SK-N-SH (cell line): Measurements from ENCODE around the gene HNRNPAB. TPM values are rescaled to one million over a fixed set of nuclear protein-coding genes. Genes with fewer than 3 reads are reported as not detected.

Experiments
- CTCF ChIA-PET: fragments of 300-600, 350-600 bp; formaldehyde crosslinking; extraction: SDS; loops from one replicate; lab custom pipeline; 2021; lab: Yijun Ruan, JAX
- POLR2A ChIA-PET: fragments of 350-600 bp; sonication (Branson Sonifier 250); formaldehyde crosslinking; extraction: SDS; loops from one replicate; lab custom pipeline; 2020; ENCODE audit warnings: antibody characterized with exemption, inconsistent platforms; lab: Yijun Ruan, JAX
- DNase-seq: peaks from one replicate; pipeline ENCODE4 v3.0.0; 2012
- H2AFZ ChIP-seq: fragments of 200-600 bp; sonication (generic); 2 replicates; pipeline ENCODE4 v1.8.1; 2016; ENCODE audit warnings: antibody characterized with exemption, mild to moderate bottlenecking, low read depth
- H3F3A ChIP-seq: fragments of 200-600 bp; sonication (generic); replicated peaks from 2 replicates; pipeline ENCODE3; 2016; ENCODE audit warnings: antibody characterized with exemption, mild to moderate bottlenecking; ENCODE audit not compliant: insufficient read depth
- H3K27ac ChIP-seq, 2 experiments: fragments of 200-500 bp in 1 of 2; fragments of 200-600 bp in 1 of 2; sonication (Bioruptor generic) in 1 of 2; sonication (generic), shearing (Covaris generic) in 1 of 2; 2 replicates each; pipeline versions ENCODE4 v1.5.1 to v1.6.1; 2014 to 2016; ENCODE audit warnings: low read depth in 2 of 2, inconsistent platforms in 1 of 2, low read length in 1 of 2, mild to moderate bottlenecking in 1 of 2, mixed read lengths in 1 of 2
- H3K27me3 ChIP-seq: fragments of 200-600 bp; sonication (generic), shearing (Covaris generic); 2 replicates; pipeline ENCODE4 v1.6.1; 2016; ENCODE audit warnings: mixed run types; ENCODE audit not compliant: insufficient read depth
- H3K36me3 ChIP-seq, 2 experiments: fragments of 200-500 bp in 1 of 2; fragments of 200-600 bp in 1 of 2; sonication (Bioruptor generic) in 1 of 2; sonication (generic) in 1 of 2; replicated peaks in 1 of 2; 2 replicates each; pipeline versions ENCODE3 to v1.5.1; 2014 to 2016; ENCODE audit warnings: low read length in 1 of 2, mild to moderate bottlenecking in 1 of 2; ENCODE audit not compliant: insufficient read depth in 2 of 2, control insufficient read depth in 1 of 2
- H3K4me1 ChIP-seq, 2 experiments: fragments of 200-500 bp in 1 of 2; fragments of 200-600 bp in 1 of 2; sonication (Bioruptor generic) in 1 of 2; sonication (generic), shearing (Covaris generic) in 1 of 2; 2 replicates each; pipeline versions ENCODE4 v1.5.1 to v1.6.1; 2014 to 2016; ENCODE audit warnings: low read depth in 1 of 2, low read length in 1 of 2, mixed run types in 1 of 2; ENCODE audit not compliant: insufficient read depth in 2 of 2, control insufficient read depth in 1 of 2
- H3K4me2 ChIP-seq: fragments of 200-600 bp; sonication (generic), shearing (Covaris generic); 2 replicates; pipeline ENCODE4 v1.6.1; 2017; ENCODE audit warnings: mixed run types
- H3K4me3 ChIP-seq, 2 experiments: fragments of 200-500 bp in 1 of 2; fragments of 200-600 bp in 1 of 2; sonication (Bioruptor generic) in 1 of 2; sonication (generic), shearing (Covaris generic) in 1 of 2; 2 replicates each; pipeline versions ENCODE4 v1.5.1 to v1.8.1; 2014 to 2016; ENCODE audit warnings: low read depth in 2 of 2, inconsistent platforms in 1 of 2, low read length in 1 of 2, mild to moderate bottlenecking in 1 of 2, mixed read lengths in 1 of 2, moderate library complexity in 1 of 2
- H3K79me2 ChIP-seq: fragments of 200-600 bp; sonication (generic); 2 replicates; pipeline ENCODE4 v1.8.1; 2017; ENCODE audit warnings: mild to moderate bottlenecking; ENCODE audit not compliant: insufficient read depth
- H3K9ac ChIP-seq: fragments of 200-600 bp; sonication (generic); 2 replicates; pipeline ENCODE4 v1.6.1; 2017; ENCODE audit warnings: mixed run types
- H3K9me2 ChIP-seq: fragments of 200-600 bp; sonication (generic); 2 replicates; pipeline ENCODE4 v1.6.1; 2017; ENCODE audit warnings: mixed run types
- H3K9me3 ChIP-seq: fragments of 200-600 bp; sonication (generic); 2 replicates; pipeline ENCODE4 v1.6.1; 2017; ENCODE audit warnings: mixed run types, mild to moderate bottlenecking, moderate library complexity
- H4K20me1 ChIP-seq: fragments of 200-600 bp; sonication (generic); 2 replicates; pipeline ENCODE4 v1.6.1; 2017; ENCODE audit warnings: mild to moderate bottlenecking, mixed run types; ENCODE audit not compliant: insufficient read depth
- ELF1 ChIP-seq: IDR thresholded peaks from 2 replicates; pipeline ENCODE4 v1.4.0; 2012
- EZH2phosphoT487 ChIP-seq: fragments of 200-600 bp; sonication (generic); IDR thresholded peaks from 2 replicates; pipeline ENCODE4 v1.6.1; 2017; ENCODE audit warnings: low read depth, mixed run types, mild to moderate bottlenecking, antibody characterized with exemption, moderate library complexity, borderline replicate concordance
- FOSL2 ChIP-seq: IDR thresholded peaks from 2 replicates; pipeline ENCODE4 v1.4.0; 2012; ENCODE audit warnings: low read depth, mild to moderate bottlenecking, moderate library complexity, borderline replicate concordance
- FOXM1 ChIP-seq: IDR thresholded peaks from 2 replicates; pipeline ENCODE4 v1.4.0; 2012; ENCODE audit warnings: low read depth, mild to moderate bottlenecking
- GATA2 ChIP-seq: sonication (generic); formaldehyde crosslinking; IDR thresholded peaks from 2 replicates; pipeline ENCODE4 v1.5.0; 2020; ENCODE audit warnings: mild to moderate bottlenecking, missing genetic modification reagents
- JUND ChIP-seq: IDR thresholded peaks from 2 replicates; pipeline ENCODE4 v1.4.0; 2012
- MXI1 ChIP-seq: IDR thresholded peaks from 2 replicates; pipeline ENCODE4 v1.6.1; 2012; ENCODE audit warnings: mild to moderate bottlenecking, low read depth, low read length, improper control_type of control experiment
- POLR2AphosphoS5 ChIP-seq: IDR thresholded peaks from 2 replicates; pipeline ENCODE4 v1.6.1; 2012; ENCODE audit warnings: low read depth, low read length
- RAD21 ChIP-seq: IDR thresholded peaks from 2 replicates; pipeline ENCODE4 v1.6.1; 2012; ENCODE audit warnings: mild to moderate bottlenecking, low read length
- RFX5 ChIP-seq: IDR thresholded peaks from 2 replicates; pipeline ENCODE4 v1.6.1; 2012; ENCODE audit warnings: mild to moderate bottlenecking, improper control_type of control experiment, low read length
- RXRA ChIP-seq: IDR thresholded peaks from 2 replicates; pipeline ENCODE4 v1.4.0; 2012; ENCODE audit warnings: low read depth, mild to moderate bottlenecking, borderline replicate concordance
- SIN3A ChIP-seq: IDR thresholded peaks from 2 replicates; pipeline ENCODE4 v1.6.1; 2012; ENCODE audit warnings: low read depth, mild to moderate bottlenecking, low read length, moderate library complexity, borderline replicate concordance
- SMC3 ChIP-seq: IDR thresholded peaks from 2 replicates; pipeline ENCODE4 v1.6.1; 2012; ENCODE audit warnings: low read depth, low read length, improper control_type of control experiment
- TEAD4 ChIP-seq: IDR thresholded peaks from 2 replicates; pipeline ENCODE4 v1.4.0; 2012; ENCODE audit warnings: mild to moderate bottlenecking, borderline replicate concordance; ENCODE audit not compliant: insufficient read depth
- WGBS: methylation state at CpG from one replicate; pipeline ENCODE4 v1.1.6; 2017; ENCODE audit warnings: low lambda C conversion rate; 5-methylcytosine and 5-hydroxymethylcytosine counted together
- polyA plus RNA-seq, 3 experiments: library from polyadenylated mRNA; depleted of rRNA; stranded (reverse); fragments of >200 nt; gene quantifications; 2 replicates each; pipeline ENCODE4 v1.2.3, GENCODE V29; 2012
- TF ChIP-seq, protein P1 (sequence below): fragments of 150-350 bp; IDR thresholded peaks from 2 replicates; pipeline ENCODE4 v1.6.1; 2017; ENCODE audit warnings: antibody characterized with exemption, low read length, low read depth, borderline replicate concordance
- TF ChIP-seq, protein P2 (sequence below): IDR thresholded peaks from 2 replicates; pipeline ENCODE4; 2012
- TF ChIP-seq, protein P3 (sequence below): fragments of 200-600 bp; sonication (generic); IDR thresholded peaks from 2 replicates; pipeline ENCODE4 v1.6.1; 2017; ENCODE audit warnings: antibody characterized with exemption, mild to moderate bottlenecking, moderate library complexity
- TF ChIP-seq, protein P4 (sequence below): IDR thresholded peaks from 2 replicates; pipeline ENCODE4 v1.6.1; 2012; ENCODE audit warnings: mild to moderate bottlenecking, low read depth, low read length, moderate library complexity
- TF ChIP-seq, protein P5 (sequence below): IDR thresholded peaks from 2 replicates; pipeline ENCODE4 v1.4.0; 2012; ENCODE audit warnings: low read depth

Gene HNRNPAB
- polyA plus RNA-seq, 1 of the 3 experiments (the other 2 are of a cell fraction) = 164 TPM

DNA sequence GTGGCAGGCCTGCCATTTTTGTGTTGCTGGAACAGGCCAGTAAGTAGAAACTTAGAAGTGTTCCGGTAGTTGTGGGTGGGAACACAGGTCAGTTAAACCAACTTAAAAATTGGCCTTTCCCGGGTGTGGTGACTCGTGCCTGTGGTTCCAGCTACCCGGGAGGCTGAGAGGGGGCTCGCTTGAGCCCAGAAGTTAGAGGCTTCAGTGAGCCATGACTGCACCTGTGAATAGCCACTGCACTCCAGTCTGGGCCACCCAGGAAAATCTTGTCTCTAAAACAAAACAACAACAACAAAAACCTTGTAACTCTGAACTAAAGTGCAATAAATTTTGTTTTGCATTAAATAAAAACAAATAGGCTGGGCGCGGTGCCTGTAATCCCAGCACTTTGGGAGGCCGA lies 49.3 kb upstream of the HNRNPAB start:
- TF ChIP-seq RAD21 (no peak), SMC3 (no peak), POLR2AphosphoS5 (no peak), ELF1 (no peak), FOSL2 (no peak), TEAD4 (no peak), EZH2phosphoT487 (no peak), SIN3A (no peak), RFX5 (no peak), MXI1 (no peak), RXRA (no peak), GATA2 (CRISPR knock-in tag) (no peak), FOXM1 (no peak), JUND (no peak)
- TF ChIP-seq, protein P1, sequence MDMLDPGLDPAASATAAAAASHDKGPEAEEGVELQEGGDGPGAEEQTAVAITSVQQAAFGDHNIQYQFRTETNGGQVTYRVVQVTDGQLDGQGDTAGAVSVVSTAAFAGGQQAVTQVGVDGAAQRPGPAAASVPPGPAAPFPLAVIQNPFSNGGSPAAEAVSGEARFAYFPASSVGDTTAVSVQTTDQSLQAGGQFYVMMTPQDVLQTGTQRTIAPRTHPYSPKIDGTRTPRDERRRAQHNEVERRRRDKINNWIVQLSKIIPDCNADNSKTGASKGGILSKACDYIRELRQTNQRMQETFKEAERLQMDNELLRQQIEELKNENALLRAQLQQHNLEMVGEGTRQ = no peak
- TF ChIP-seq, protein P2, sequence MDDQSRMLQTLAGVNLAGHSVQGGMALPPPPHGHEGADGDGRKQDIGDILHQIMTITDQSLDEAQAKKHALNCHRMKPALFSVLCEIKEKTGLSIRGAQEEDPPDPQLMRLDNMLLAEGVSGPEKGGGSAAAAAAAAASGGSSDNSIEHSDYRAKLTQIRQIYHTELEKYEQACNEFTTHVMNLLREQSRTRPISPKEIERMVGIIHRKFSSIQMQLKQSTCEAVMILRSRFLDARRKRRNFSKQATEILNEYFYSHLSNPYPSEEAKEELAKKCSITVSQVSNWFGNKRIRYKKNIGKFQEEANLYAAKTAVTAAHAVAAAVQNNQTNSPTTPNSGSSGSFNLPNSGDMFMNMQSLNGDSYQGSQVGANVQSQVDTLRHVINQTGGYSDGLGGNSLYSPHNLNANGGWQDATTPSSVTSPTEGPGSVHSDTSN = no peak
- TF ChIP-seq, protein P3, sequence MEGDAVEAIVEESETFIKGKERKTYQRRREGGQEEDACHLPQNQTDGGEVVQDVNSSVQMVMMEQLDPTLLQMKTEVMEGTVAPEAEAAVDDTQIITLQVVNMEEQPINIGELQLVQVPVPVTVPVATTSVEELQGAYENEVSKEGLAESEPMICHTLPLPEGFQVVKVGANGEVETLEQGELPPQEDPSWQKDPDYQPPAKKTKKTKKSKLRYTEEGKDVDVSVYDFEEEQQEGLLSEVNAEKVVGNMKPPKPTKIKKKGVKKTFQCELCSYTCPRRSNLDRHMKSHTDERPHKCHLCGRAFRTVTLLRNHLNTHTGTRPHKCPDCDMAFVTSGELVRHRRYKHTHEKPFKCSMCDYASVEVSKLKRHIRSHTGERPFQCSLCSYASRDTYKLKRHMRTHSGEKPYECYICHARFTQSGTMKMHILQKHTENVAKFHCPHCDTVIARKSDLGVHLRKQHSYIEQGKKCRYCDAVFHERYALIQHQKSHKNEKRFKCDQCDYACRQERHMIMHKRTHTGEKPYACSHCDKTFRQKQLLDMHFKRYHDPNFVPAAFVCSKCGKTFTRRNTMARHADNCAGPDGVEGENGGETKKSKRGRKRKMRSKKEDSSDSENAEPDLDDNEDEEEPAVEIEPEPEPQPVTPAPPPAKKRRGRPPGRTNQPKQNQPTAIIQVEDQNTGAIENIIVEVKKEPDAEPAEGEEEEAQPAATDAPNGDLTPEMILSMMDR = no peak
- TF ChIP-seq, protein P4, sequence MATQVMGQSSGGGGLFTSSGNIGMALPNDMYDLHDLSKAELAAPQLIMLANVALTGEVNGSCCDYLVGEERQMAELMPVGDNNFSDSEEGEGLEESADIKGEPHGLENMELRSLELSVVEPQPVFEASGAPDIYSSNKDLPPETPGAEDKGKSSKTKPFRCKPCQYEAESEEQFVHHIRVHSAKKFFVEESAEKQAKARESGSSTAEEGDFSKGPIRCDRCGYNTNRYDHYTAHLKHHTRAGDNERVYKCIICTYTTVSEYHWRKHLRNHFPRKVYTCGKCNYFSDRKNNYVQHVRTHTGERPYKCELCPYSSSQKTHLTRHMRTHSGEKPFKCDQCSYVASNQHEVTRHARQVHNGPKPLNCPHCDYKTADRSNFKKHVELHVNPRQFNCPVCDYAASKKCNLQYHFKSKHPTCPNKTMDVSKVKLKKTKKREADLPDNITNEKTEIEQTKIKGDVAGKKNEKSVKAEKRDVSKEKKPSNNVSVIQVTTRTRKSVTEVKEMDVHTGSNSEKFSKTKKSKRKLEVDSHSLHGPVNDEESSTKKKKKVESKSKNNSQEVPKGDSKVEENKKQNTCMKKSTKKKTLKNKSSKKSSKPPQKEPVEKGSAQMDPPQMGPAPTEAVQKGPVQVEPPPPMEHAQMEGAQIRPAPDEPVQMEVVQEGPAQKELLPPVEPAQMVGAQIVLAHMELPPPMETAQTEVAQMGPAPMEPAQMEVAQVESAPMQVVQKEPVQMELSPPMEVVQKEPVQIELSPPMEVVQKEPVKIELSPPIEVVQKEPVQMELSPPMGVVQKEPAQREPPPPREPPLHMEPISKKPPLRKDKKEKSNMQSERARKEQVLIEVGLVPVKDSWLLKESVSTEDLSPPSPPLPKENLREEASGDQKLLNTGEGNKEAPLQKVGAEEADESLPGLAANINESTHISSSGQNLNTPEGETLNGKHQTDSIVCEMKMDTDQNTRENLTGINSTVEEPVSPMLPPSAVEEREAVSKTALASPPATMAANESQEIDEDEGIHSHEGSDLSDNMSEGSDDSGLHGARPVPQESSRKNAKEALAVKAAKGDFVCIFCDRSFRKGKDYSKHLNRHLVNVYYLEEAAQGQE = no peak
- TF ChIP-seq, protein P5, sequence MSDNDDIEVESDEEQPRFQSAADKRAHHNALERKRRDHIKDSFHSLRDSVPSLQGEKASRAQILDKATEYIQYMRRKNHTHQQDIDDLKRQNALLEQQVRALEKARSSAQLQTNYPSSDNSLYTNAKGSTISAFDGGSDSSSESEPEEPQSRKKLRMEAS = no peak
- Histone ChIP-seq H3K36me3 (peaks cover 12 to 18% of the 10 kb centered on the region in 2 experiments), H3K79me2 (peaks cover 21% of the 10 kb centered on the region), H3K9ac (no peak overlapping the region), H3K27ac (no peak overlapping the region), H3F3A (peaks cover under 1% of the 10 kb centered on the region), H3K27me3 (no peaks in the 10 kb centered on the region), H2AFZ (0 out of 2 replicates have a peak overlapping the region, but pooled peaks have one; percentile 89), H4K20me1 (no peaks in the 10 kb centered on the region), H3K4me3 (no peak overlapping the region), H3K9me2 (no peaks in the 10 kb centered on the region), H3K9me3 (no peaks in the 10 kb centered on the region), H3K4me1 (peaks cover 0 to 22% of the 10 kb centered on the region in 2 experiments; a peak in 3 of 4 replicates), H3K4me2 (peak overlapping the region; percentile 62; the same call in 1 of the 2 replicates)
- 87% methylated on average over 8 of the region's 8 CpGs for WGBS
- ChIA-PET POLR2A (no interaction called here), CTCF (interaction anchor here (18.9 kb wide), 1 partner anchor 79 kb away, joined by 319 read pairs; no protein-coding TSS in a partner anchor)
- no peak for DNase-seq
